HEK293T (cell line): ENCODE measurements around the gene KCTD10.

Source experiments
- ARNT ChIP-seq: fragments of 450-650 bp; IDR thresholded peaks from 2 replicates; pipeline ENCODE4 v1.6.1; 2017; ENCODE audit warnings: mild to moderate bottlenecking
- BHLHE40 ChIP-seq: fragments of 450-650 bp; IDR thresholded peaks from 2 replicates; pipeline ENCODE4 v1.6.1; 2016; ENCODE audit warnings: mild to moderate bottlenecking, moderate library complexity, borderline replicate concordance
- ELF4 ChIP-seq: fragments of 450-650 bp; IDR thresholded peaks from 2 replicates; pipeline ENCODE4 v1.6.1; 2017; ENCODE audit warnings: antibody characterized with exemption
- FOXK2 ChIP-seq: fragments of 450-650 bp; IDR thresholded peaks from 2 replicates; pipeline ENCODE4 v1.6.1; 2016; ENCODE audit warnings: mild to moderate bottlenecking
- FOXM1 ChIP-seq: fragments of 450-650 bp; IDR thresholded peaks from 2 replicates; pipeline ENCODE4 v1.6.1; 2017; ENCODE audit warnings: mild to moderate bottlenecking, borderline replicate concordance
- HDGF ChIP-seq: fragments of 450-650 bp; IDR thresholded peaks from 2 replicates; pipeline ENCODE4 v1.6.1; 2017; ENCODE audit warnings: antibody characterized with exemption, borderline replicate concordance
- L3MBTL2 ChIP-seq: fragments of 450-650 bp; conservative IDR thresholded peaks from 2 replicates; pipeline ENCODE4 v1.6.1; 2016; ENCODE audit warnings: mild to moderate bottlenecking
- NFRKB ChIP-seq: fragments of 450-650 bp; IDR thresholded peaks from 2 replicates; pipeline ENCODE4 v1.6.1; 2016; ENCODE audit warnings: mild to moderate bottlenecking, moderate library complexity
- SP1 ChIP-seq: fragments of 450-650 bp; IDR thresholded peaks from 2 replicates; pipeline ENCODE4 v1.6.1; 2017
- SUZ12 ChIP-seq: fragments of 450-650 bp; IDR thresholded peaks from 2 replicates; pipeline ENCODE4 v1.6.1; 2016; ENCODE audit warnings: mild to moderate bottlenecking
- TARDBP ChIP-seq: fragments of 450-650 bp; IDR thresholded peaks from 2 replicates; pipeline ENCODE4 v1.6.1; 2016
- ZNF384 ChIP-seq: fragments of 450-650 bp; IDR thresholded peaks from 2 replicates; pipeline ENCODE4 v1.6.1; 2016

DNA sequence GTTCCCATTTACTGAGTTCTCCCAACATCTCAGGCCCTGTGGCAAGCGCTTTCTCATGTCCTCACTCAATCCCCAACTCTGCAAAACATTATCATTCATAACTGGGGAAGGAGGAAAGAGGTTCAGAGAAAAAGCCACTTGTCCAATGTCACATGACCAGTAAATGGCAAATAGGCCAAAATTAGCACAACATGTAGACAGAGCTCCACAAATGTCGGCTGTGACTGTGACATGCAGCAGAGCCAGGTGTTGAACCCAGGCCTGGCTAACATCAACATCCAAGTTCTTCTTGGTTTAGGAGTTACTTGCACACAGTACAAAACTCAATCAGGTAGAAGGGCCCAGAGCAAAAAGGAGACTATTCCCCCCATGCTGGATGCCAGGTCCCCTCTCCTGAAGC lies 10.8 kb downstream of the KCTD10 start:
- TF ChIP-seq NFRKB (no peak), ELF4 (no peak), FOXK2 (no peak), SUZ12 (no peak), FOXM1 (no peak), BHLHE40 (no peak), SP1 (no peak), HDGF (no peak), TARDBP (no peak), ZNF384 (no peak), L3MBTL2 (no peak), ARNT (no peak)
